ENCODE measurements around the gene BCAS4.
"Not testable (repeated sequence)": the region's sequence is repeated elsewhere in the genome, so short reads cannot be mapped to it uniquely, and the experiment has no call there.

Gene BCAS4

GRCh38 chr20:50771419-50772080 is 23.3 kb upstream of the BCAS4 start:
- not testable (repeated sequence) for DNase-seq (ENCODE audit: low read depth)

DNA sequence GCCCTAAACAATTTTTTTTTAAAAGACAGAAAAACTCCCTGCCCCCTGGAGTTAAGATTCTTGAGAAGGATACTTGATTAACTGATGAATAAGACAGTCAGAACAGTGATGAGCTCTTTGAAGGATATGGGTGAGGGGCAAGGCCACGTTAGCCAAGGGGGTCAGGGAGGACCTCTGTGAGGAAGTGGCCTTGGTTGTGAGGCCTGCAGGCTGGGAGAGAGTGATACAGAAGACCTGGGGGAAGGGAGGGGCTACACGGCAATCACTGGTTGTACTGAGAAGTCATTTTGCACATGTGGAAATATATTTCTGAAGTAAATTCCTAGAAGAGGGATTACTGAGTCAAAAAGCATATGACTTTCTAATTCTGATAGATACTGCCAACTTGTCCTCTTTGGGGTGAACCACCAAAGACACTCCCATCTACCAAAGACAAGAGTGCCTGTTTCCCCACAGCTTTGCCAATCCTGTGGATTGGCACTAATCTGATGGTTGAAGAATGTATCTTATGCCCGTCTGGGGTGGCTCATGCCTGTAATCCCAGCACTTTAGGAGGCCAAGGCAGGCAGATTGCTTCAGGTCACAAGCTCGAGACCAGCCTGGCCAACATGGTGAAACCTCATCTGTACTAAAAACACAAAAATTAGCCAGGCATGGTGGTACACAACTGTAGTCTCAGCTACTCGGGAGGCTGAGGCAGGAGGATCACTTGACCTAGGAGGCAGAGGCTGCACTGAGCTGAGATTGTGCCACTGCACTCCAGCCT is 22.3 kb upstream of the BCAS4 start:
- DNase-seq (ENCODE audit: low read depth) = no peak

DNA sequence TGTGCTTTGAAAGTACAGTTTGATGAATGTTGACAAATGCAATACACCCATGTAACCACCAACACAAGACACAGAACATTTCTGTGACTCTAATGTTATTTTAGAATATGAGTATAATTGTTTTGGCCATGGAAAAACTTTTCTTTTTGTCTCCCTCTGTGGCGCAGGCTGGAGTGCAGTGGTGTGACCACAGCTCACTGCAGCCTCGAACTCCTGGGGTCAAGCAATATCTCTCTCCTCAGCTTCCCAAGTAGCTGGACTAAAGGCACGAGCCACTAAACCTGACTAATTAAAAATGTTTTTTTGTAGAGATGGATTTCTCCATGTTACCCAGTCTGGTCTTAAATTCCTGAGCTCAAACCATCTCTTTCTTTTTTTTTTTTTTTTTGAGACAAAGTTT is 20.3 kb upstream of the BCAS4 start:
- DNase-seq (ENCODE audit: low read depth) = no peak

- no peak for DNase-seq (ENCODE audit: low read depth)
Measured at GRCh38 chr20:50776122-50776817, 18.6 kb upstream of the BCAS4 start.

GRCh38 chr20:50777373-50777772 is 17.5 kb upstream of the BCAS4 start:
- DNase-seq (ENCODE audit: low read depth) = no peak

- not testable (repeated sequence) for DNase-seq (ENCODE audit: low read depth)
Measured at GRCh38 chr20:50778994-50779393, 15.9 kb upstream of the BCAS4 start.

GRCh38 chr20:50783390-50783789 is 11.5 kb upstream of the BCAS4 start:
- DNase-seq (ENCODE audit: low read depth) = no peak

DNA sequence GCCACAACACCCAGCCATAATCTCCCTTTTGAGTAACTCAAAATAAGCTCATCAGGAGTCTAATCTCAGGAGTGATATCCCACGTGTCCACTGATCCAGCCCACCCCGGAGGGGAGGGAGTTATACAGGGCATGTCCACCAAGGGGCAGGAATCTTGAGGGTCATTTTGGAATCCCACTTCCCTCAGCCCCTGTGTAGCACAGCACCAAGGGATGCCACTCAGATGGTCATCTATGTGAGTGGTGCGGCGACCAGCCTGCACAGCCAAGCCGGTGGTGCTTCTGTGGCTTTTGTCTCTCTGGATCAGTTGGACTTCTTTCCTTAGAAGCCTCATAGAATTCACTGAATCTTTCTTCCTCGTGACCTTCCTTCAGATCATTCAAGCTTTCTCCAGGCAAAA is 11.0 kb upstream of the BCAS4 start:
- DNase-seq (ENCODE audit: low read depth) = no peak

DNA sequence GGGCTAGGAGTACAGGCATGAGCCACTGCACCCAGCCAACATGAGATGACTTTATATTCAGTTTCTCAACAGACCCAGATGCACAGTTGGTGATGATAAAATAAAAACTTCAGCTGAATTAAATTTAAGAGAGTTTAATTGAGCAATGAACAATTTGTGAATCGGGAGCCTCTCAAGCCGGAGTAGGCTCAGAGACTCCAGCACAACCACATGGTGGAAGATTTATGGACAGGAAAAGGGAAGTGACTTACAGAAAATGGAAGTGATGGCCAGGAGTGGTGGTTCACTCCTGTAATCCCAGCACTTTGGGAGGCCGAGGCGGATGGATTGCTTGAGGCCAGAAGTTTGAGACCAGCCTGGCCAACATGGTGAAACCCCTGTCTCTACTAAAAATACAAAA is 10.4 kb upstream of the BCAS4 start:
- no peak for DNase-seq (ENCODE audit: low read depth)

DNA sequence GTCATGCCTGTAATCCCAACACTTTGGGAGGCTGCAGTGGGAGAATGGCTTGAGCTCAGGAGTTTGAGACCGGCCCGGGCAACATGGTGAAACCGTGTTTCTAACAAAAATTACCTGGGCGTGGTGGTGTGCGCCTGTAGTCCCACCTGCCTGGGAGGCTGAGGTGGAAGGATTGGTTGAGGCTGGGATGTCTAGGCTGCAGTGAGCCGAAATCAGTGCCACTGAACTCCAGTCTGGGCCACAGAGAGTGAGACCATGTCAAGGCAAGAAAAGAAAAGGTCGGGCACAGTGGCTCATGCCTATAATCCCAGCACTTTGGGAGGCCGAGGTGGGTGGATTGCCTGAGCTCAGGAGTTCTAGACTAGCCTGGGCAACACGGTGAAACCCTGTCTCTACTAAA is 8.2 kb upstream of the BCAS4 start:
- DNase-seq (ENCODE audit: low read depth) = no peak

DNA sequence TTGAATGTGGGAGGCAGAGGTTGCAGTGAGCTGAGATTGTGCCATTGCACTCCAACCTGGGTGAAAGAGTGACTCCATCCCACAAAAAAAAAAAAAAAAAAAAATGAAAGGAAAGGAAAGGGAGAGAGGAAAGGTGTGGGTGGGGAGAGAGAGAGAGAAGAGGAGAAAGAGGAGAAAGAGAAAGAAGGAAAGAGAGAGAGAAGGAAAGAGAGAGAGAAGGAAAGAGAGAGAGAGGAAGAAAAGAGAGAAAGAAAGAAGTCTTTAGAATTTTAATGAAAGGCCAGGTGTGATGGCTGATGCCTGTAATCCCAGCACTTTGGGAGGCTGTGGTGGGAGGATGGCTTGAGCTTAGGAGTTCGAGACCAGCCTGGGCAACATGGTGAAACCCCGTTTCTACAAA is 7.7 kb upstream of the BCAS4 start:
- DNase-seq (ENCODE audit: low read depth) = no peak

GRCh38 chr20:50788045-50788991 is 6.5 kb upstream of the BCAS4 start:
- DNase-seq (ENCODE audit: low read depth) = no peak

DNA sequence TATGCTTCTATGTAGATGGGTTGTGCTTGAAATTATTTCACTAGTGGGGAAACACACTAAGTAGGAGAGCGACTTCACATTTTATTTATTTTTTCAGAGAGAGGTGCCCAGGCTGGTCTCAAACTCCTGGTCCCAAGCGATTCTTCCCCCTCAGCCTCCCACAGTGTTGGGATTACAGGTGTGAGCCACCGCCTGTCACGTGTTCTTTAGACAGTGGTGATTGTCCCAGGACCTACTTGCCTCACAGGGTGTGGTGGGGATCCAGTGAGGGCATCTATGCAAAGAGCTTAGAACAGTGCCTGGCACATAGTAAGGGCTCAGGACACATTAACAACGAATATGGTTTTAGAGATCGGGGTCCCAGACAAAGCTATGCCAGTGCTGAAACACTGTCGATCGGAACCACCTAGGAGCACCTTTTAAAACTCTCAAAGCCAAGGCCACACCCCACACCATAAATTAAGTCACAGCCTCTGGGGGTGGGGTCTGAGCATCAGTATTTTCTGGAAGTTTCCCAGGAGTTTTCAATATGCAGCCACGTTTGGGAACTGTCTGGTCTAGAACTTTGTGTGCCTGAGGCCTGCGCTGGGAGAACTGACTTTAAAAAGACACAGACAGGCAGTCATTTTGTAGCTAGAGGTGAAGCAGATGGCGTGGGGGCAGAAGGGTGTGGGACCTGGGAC is 4.8 kb upstream of the BCAS4 start:
- DNase-seq (ENCODE audit: low read depth) = no peak

DNA sequence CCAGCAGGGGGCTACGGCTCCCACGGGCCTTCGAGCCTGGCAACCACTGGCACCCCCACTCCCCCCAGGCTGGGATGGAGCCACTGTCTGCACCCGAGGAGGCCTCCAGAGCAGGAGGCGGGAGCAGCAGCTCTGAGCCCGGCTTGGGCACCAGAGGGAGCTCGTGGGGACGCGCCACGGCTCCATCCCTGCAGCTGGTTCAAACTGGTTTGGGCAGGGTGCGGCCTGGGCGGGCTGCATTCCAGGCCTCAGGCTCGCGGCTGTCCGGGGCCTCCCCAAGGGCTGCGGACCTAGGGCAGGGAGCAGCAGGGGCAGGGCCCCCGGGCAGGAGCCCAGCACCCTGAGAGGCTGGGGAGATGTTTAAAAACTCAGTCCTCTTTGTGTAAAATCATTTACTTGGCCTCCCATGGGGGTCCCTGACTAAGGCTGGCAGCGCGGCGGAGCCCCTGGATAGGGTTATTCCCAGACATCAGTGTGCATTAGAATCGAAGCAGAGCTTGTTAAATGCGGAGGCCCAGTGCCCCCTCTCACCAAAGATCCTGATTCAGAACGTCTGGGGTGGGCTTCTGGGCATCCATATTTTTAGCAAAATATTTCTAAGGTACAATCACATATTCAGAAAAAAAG is 4.1 kb upstream of the BCAS4 start:
- DNase-seq (ENCODE audit: low read depth) = peak; percentile 62

DNA sequence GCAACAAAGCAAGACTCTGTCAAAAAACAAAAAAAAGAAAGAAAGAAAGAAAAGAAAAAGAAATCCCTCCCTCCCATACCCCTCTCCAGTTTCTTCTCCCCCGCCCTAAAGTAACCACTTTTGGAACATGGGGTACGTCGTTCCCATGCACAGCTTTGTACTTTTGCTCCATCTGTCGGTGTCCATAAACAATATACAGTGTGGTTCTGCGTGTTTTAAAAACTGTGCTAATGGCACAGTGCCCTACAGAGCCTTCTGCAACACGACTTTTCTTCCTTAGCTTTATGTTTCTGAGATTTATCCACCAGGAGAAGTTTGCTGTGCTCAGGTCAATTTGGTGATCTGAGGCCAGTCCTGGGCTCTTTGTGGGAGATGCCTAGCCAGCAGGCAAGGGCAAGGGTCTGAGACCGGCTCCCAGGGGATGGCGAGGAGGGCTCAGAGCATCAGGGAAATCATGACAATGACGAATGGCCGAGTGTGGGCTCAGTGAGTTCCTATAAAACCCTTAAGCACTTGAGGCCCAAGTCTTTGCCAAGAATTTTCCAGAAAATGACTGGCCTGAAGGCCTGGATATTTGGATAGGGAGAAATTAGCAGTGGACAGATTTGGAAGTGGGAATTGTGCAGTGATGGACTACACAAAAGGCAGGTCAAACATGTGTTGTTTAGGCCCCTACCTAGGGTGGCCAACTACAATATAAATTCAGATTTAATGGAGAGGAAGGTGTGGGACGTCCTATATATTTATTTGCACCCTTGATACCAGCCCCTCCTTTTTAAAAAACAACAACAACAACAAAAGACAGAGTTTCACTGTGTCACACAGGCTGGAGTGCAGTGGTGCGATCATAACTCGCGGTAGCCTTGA is 1.9 kb upstream of the BCAS4 start:
- no peak for DNase-seq (ENCODE audit: low read depth)

GRCh38 chr20:50793575-50794016 is 1.3 kb upstream of the BCAS4 start:
- not testable (repeated sequence) for DNase-seq (ENCODE audit: low read depth)

DNA sequence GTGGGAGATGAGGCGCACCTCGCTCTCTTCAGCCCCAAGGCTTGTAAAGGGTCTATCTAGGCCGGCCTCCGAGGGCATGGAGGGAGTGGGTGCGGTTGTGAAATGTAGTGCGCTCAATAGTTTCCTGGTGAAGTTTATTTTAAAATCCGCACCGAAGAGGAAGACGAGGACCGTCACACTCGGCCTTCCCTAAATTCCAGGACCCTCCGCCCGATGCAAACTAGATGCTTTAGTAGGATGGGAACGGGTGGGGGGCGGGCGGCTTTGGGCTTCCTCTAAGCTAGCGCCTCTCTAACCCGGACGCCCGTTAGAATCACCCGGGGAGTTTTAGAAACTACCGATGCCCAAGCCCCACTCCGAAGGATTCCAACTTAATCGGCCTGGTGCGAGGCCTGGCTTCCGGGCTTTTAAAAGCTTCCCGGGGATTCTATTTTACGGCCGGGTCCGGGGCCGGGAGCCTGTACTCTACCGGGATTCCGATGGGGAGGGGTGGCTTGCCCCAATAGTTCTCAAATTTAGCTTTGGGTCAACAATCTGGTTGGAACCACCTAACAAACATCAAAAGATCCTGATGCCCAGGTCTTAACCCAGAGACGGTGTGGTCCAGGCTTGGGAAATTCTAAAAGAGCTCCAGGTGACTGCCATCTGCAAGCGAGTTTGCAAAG is 548 bp upstream of the BCAS4 start:
- DNase-seq (ENCODE audit: low read depth) = no peak

DNA sequence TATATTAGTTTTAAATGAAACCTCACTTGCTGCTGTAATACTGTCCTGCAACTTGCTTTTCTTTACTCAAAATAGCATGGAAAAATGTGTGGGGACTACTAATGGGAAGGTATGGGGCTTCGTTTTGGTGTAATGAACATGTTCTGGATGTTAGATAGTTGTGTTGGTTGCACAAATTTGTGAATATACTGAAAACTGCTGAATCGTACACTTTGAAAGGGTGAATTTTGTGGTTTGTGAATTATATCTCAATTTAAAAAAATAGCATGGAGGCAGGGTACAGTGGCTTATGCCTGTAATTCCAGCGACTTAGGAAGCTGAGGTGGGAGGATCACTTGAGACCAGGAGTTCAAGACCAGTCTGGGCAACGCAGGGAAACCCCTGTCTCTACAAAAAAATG is 2.3 kb downstream of the BCAS4 start:
- no peak for DNase-seq (ENCODE audit: low read depth)

GRCh38 chr20:50798650-50799049 is 3.8 kb downstream of the BCAS4 start:
- DNase-seq (ENCODE audit: low read depth) = no peak

Measured in non-pigmented ciliary epithelial cell (primary cell).